OCI-LY3 (cell line): ENCODE data around the gene SHROOM1.

Source experiments
- EZH2phosphoT487 ChIP-seq: fragments of 200-600 bp; shearing (Covaris generic); IDR thresholded peaks from 2 replicates; pipeline ENCODE4 v1.6.1; 2018; ENCODE audit warnings: antibody characterized with exemption, mixed run types, low read depth
- TF ChIP-seq, protein P1 (sequence below): fragments of 200-600, 300-600 bp; sonication (generic); IDR thresholded peaks from 2 replicates; pipeline ENCODE4 v1.5.1; 2014; ENCODE audit warnings: antibody characterized with exemption, low read length, low read depth

DNA sequence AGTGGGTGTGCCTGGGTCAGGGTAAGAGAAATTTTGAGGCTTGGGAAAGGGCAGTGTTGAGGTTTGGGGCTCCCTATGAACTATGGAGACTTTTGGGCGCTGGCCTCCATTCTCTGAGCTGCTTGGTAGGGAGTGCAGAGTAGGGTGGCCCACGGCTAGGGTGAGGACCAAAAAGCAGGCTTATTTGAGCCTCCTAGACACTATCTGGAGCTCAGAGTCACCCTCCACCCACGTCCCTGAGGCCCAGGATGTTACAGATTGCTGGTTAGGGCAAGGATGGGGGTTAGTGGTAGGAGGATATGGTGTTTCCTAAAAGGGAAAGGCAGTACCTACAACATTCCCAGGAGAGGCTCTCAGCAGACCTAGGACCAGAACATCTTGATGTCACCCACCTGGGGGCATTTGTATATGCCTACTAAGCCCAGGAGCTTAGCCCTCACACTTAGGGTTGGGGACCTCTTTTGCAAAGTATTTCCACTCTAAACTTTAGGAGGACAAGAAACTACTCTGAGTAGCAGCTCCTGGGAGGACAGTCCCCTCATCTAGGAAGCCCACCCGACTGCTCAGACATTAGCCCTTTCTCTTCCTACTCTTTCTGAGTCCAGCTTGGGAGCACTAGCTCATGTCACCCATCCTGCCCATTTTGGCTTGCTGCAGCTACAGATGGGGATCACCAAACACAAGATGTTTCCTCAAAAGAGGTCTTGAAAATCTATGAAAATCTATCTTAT lies 2.3 kb downstream of the SHROOM1 start:
- TF ChIP-seq, protein P1, sequence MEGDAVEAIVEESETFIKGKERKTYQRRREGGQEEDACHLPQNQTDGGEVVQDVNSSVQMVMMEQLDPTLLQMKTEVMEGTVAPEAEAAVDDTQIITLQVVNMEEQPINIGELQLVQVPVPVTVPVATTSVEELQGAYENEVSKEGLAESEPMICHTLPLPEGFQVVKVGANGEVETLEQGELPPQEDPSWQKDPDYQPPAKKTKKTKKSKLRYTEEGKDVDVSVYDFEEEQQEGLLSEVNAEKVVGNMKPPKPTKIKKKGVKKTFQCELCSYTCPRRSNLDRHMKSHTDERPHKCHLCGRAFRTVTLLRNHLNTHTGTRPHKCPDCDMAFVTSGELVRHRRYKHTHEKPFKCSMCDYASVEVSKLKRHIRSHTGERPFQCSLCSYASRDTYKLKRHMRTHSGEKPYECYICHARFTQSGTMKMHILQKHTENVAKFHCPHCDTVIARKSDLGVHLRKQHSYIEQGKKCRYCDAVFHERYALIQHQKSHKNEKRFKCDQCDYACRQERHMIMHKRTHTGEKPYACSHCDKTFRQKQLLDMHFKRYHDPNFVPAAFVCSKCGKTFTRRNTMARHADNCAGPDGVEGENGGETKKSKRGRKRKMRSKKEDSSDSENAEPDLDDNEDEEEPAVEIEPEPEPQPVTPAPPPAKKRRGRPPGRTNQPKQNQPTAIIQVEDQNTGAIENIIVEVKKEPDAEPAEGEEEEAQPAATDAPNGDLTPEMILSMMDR, result no peak
- no peak for TF ChIP-seq EZH2phosphoT487
